ENCODE measurements around the gene PHF14. TPM values are rescaled to one million over a fixed set of nuclear protein-coding genes. Genes with fewer than 3 reads are reported as not detected.

PHF14 gene
- 28.0 and 32.5 TPM in 2 replicates for total RNA-seq

DNA sequence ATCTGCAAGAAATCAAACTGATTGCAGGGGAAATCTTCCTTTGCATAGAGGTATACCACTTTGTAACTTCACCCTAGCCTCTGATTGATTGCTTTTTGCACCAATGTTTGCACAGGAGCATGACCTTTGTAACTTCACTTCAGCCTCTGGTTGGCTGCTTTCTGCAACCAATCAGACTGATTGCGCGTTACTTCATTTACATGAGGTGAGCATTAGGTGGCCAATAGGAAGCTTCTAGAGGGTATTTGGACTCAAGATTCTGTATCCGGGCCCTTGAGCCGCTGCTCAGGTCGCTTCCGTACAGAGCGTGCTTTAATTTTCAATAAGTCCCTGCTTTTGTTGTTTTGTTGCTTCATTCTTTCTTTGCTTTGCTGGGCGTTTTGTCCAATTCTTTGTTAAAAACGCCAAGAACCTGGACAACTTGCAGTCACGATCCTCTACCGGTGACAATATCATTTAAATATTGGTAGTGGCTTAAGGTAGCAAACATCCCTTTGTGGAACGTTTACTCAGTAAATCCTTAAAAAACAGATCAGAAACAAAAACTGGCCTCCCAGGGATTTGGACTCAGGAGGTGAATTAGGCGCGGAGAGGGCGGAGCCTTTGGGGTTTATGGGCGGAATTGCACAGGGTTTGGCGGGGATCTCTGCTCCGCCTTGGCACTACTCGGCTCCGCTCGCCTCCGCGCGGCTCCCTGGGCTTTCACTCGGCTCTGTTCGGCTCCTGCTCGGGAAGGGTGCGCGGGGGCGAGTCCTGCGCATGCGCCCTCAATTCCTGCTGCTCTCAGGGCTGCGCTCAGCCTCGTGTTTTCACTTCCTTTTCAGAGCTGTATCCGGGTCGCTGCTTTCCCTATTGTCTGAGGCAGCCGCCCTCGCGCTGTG is at the start of gene PHF14:
Gene PHF14 (plus strand): TSS at position 812 of the 881 bp plus-strand sequence. CDS start 452 bp downstream, outside the sequence.

All from uterine smooth muscle cell (primary cell).